Activated CD4-positive, alpha-beta T cell treated with anti-CD3 and anti-CD28 coated beads for 24 hours (primary cell): ENCODE results near the gene PAK2.
A peak's percentile ranks its signal among the peaks of the same experiment; 100 is the strongest.
"Not testable (repeated sequence)": the region's sequence is repeated elsewhere in the genome, so short reads cannot be mapped to it uniquely, and the experiment has no call there.

ENCODE experiments used
- DNase-seq, 2 donors: peaks; one replicate each; pipeline ENCODE4 v3.0.0-alpha.2; 2020; ENCODE audit warnings: low read depth in 2 of 2

Gene PAK2

GRCh38 chr3:196739671-196740480 is at the start of gene PAK2:
PAK2 (plus strand) TSS chr3:196739857; CDS start chr3:196782647, 42,790 bp downstream.
- peak; percentile 84 to 86 for DNase-seq

- no peak for DNase-seq
Observed at GRCh38 chr3:196689941-196690660, 49.6 kb upstream of the PAK2 start.

GRCh38 chr3:196691386-196691785 is 48.3 kb upstream of the PAK2 start:
- DNase-seq, result no peak

- peak in 1 of 2 donors; percentile 4 for DNase-seq
Observed at GRCh38 chr3:196694202-196694638, 45.4 kb upstream of the PAK2 start.

GRCh38 chr3:196694941-196695848 is 44.5 kb upstream of the PAK2 start:
- peak in 1 of 2 donors; percentile 8 for DNase-seq

- DNase-seq, result no peak
Observed at GRCh38 chr3:196695849-196696226, 43.8 kb upstream of the PAK2 start.

- DNase-seq, result no peak
Observed at GRCh38 chr3:196697270-196697669, 42.4 kb upstream of the PAK2 start.

- DNase-seq, result no peak
Observed at GRCh38 chr3:196699749-196700148, 39.9 kb upstream of the PAK2 start.

- DNase-seq, result no peak
Observed at GRCh38 chr3:196700801-196701200, 38.9 kb upstream of the PAK2 start.

- DNase-seq, result no peak
Observed at GRCh38 chr3:196706327-196706726, 33.3 kb upstream of the PAK2 start.

- no peak for DNase-seq
Observed at GRCh38 chr3:196706731-196707130, 32.9 kb upstream of the PAK2 start.

GRCh38 chr3:196707566-196707965 is 32.1 kb upstream of the PAK2 start:
- DNase-seq, result no peak

- no peak for DNase-seq
Observed at GRCh38 chr3:196708467-196708866, 31.2 kb upstream of the PAK2 start.

- peak; percentile 77 to 79 for DNase-seq
Observed at GRCh38 chr3:196711838-196712513, 27.7 kb upstream of the PAK2 start, which contains the start of the genes CEP19 and PIGX. CEP19 (minus strand) TSS chr3:196712250; CDS start chr3:196708657, 3,593 bp downstream. PIGX (plus strand) TSS chr3:196712377.

GRCh38 chr3:196712514-196713413 is 26.9 kb upstream of the PAK2 start:
- DNase-seq, result peak; percentile 55 to 60

GRCh38 chr3:196717162-196717561 is 22.5 kb upstream of the PAK2 start:
- DNase-seq, result not testable (repeated sequence)

- no peak for DNase-seq
Observed at GRCh38 chr3:196721097-196721496, 18.6 kb upstream of the PAK2 start.

- no peak for DNase-seq
Observed at GRCh38 chr3:196726788-196727675, 12.6 kb upstream of the PAK2 start.

GRCh38 chr3:196735751-196736150 is 3.9 kb upstream of the PAK2 start:
- no peak for DNase-seq
